ENCODE data around the gene ZNF709.
"Not testable (repeated sequence)": the region's sequence is repeated elsewhere in the genome, so short reads cannot be mapped to it uniquely, and the experiment has no call there.

Gene ZNF709

GRCh38 chr19:12450844-12451243 lies 33.8 kb downstream of the ZNF709 start:
- no peak for DNase-seq

DNA sequence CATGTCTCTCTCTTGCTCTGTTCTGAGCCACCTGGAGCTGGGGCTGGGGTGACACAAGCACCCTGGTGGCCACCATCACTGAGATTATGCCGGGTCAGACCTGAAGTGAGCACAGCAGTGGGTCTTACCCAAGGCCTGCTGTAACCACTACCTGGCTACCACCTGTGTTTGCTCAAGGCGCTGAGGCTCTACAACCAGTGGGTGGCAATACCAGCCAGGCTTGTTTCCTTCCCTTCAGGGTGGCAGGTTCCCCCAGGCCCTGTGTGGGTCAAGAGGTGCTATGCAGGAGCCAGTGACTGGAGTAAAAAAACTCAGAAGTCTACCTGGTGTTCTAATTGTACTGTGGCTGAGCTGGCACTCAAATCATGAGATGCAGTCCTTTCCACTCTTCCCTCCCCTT lies 35.8 kb downstream of the ZNF709 start:
- no peak for DNase-seq

- DNase-seq, result peak; percentile 95
Observed at GRCh38 chr19:12440541-12441316, 43.9 kb downstream of the ZNF709 start, which contains the start of gene ZNF443. ZNF443 (minus strand) TSS chr19:12441021; CDS start chr19:12440914, 107 bp downstream.

GRCh38 chr19:12439686-12440540 lies 44.7 kb downstream of the ZNF709 start:
- DNase-seq, result not testable (repeated sequence)

GRCh38 chr19:12430726-12431299 lies 53.8 kb downstream of the ZNF709 start:
- not testable (repeated sequence) for DNase-seq

DNA sequence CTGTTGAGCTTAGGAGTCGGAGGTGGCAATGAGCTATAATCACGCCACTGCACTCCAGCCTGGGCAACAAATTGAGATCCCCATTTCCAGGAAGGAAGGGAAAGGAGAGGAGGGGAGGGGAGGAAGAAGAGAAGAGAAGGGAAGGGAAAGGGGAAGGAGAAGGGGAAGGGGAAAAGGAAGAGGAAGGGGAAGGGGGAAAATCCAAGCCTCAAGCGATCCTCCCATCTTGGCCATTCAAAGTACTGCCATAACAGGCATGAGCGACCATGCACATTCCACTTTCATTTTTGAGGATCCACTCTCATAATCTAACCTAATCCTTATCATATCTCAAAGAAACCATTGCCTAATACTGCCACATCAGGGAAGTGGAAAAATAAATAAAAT lies 58.7 kb downstream of the ZNF709 start:
- DNase-seq, result no peak

DNA sequence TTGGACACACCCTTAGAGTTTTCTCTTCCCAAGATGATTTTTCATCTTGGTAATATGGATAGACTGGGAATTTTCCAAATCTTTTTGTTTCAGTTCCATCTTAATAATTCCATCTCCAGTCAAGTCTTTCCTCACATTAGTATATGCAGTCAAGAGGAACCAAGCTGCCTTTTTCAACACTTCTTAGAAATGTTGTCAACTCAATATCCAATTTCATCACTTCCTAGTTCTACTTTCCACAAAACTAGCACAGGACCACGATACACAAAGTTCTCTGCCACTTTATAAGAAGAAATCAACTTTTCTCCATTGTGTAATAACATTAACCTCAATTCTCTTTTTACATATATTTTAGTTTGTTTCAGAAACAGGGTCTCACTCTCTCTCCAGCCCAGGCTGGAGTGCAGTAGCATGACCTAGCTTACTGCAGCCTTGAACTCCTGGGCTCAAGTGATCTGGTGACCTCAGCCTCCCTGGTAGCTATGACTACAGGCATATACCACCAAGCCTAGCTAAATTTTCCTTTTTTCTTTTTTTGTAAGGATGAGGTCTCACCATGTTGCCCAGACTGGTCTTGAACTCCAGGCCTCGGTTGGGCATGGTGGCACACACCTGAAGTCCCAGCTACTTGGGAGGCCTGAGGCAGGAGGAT lies 59.3 kb downstream of the ZNF709 start:
- DNase-seq, result no peak

DNA sequence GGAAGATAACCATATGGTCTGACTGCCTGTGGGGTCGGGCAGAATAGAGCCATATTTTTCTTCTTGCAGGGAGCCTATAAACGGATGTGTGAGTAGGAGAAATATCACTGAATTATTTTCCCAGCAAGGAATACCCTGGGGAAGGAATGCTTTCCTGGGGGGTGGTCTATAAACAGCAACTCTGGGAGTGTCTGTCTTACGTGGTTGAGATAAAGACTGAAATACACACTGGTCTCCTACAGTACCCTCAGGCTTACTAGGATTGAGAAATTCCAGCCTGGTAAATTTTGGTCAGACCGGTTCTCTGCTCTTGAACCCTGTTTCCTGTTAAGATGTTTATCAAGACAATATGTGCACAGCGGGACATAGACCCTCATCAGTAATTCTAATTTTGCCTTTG lies 67.3 kb downstream of the ZNF709 start:
- DNase-seq, result not testable (repeated sequence)

DNA sequence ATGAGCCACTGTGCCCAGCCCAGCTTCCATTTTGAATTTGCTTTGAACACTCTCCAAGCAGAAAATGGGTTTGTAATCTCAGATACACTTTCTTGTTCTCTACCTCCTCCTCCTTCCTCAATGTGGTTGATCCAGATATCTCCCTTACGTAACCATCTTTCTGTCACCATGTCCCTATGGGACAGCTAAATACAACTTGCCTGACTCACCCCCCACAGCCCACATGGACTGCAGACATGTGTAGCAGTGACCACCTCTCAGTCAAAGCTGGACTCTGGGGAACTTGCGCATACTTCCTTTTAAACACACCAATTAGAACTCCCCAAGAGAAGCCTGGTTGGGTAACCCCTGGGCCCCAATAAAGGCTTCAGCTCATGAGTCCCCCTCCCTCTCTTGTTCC lies 72.7 kb downstream of the ZNF709 start:
- no peak for DNase-seq

Measured in DMS 273 treated with DMSO at 0.1 percent for 48 hours (cell line).